Right atrium auricular region (tissue), 2 donors: ENCODE results near the gene DEPDC5. TPM values are rescaled to one million over a fixed set of nuclear protein-coding genes. Genes with fewer than 3 reads are reported as not detected.
A peak's percentile ranks its signal among the peaks of the same experiment; 100 is the strongest.

Source experiments
- DNase-seq: peaks from one replicate; pipeline ENCODE4 v3.0.0-alpha.2; 2019; ENCODE audit warnings: low spot score
- H3K27ac ChIP-seq, 2 donors: fragments of 200-600 bp; sonication (generic); 1 replicate in 1 of 2; 2 replicates in 1 of 2; pipeline ENCODE4 v1.5.1; 2016 to 2019
- H3K27me3 ChIP-seq, 2 donors: fragments of 200-600 bp; sonication (generic); one replicate each; pipeline versions ENCODE4 v1.5.1 to v1.6.0; 2017 to 2019
- H3K36me3 ChIP-seq: fragments of 200-600 bp; sonication (generic); one replicate; pipeline ENCODE4 v1.5.1; 2016
- H3K4me1 ChIP-seq, 2 donors: fragments of 200-600 bp; sonication (generic); one replicate each; pipeline versions ENCODE4 v1.5.1 to v1.6.0; 2017 to 2019
- H3K4me3 ChIP-seq, 2 donors: fragments of 200-600 bp; sonication (generic); 1 replicate in 1 of 2; 2 replicates in 1 of 2; pipeline ENCODE4 v1.5.1; 2017 to 2019; ENCODE audit warnings: mild to moderate bottlenecking in 1 of 2, moderate library complexity in 1 of 2
- H3K9me3 ChIP-seq, 2 donors: fragments of 200-600 bp; sonication (generic); one replicate each; pipeline ENCODE4 v1.5.1; 2019
- CTCF ChIP-seq, 2 donors: fragments of 200-600 bp; sonication (generic); IDR thresholded peaks; one replicate each; pipeline ENCODE4 v1.5.1; 2019; ENCODE audit warnings: antibody characterized with exemption in 2 of 2
- total RNA-seq, 2 donors: library from RNA; depleted of rRNA; stranded (reverse); fragments of >200 nt; gene quantifications; one replicate each; pipeline ENCODE4 v1.1.0, GENCODE V29; 2016

DEPDC5 gene
- total RNA-seq, 2 donors from 2014 or later: 7.0 to 8.6 TPM

GRCh38 chr22:31944700-31945442 is 191.1 kb downstream of the DEPDC5 start:
- no peak for TF ChIP-seq CTCF (IDR thresholded peaks at IDR 0.05)
- H3K27ac ChIP-seq: peak overlapping the region; percentile 96 to 97
- H3K36me3 ChIP-seq: peaks cover 8% of the 10 kb centered on the region
- H3K27me3 ChIP-seq: no peaks in the 10 kb centered on the region
- H3K4me3 ChIP-seq: peak overlapping the region; percentile 92 to 94
- H3K4me1 ChIP-seq: peaks cover 0 to 32% of the 10 kb centered on the region in 2 donors
- no peaks in the 10 kb centered on the region for H3K9me3 ChIP-seq
- DNase-seq: peak; percentile 60

GRCh38 chr22:31945443-31945855 is 191.6 kb downstream of the DEPDC5 start:
- Histone ChIP-seq H3K4me3 (peak overlapping the region; percentile 92 to 94), H3K36me3 (peaks cover 8% of the 10 kb centered on the region), H3K27ac (peak overlapping the region; percentile 96 to 97), H3K27me3 (no peaks in the 10 kb centered on the region), H3K4me1 (peaks cover 0 to 37% of the 10 kb centered on the region in 2 donors), H3K9me3 (no peaks in the 10 kb centered on the region)
- TF ChIP-seq CTCF (IDR thresholded peaks at IDR 0.05): no peak
- DNase-seq: no peak

DNA sequence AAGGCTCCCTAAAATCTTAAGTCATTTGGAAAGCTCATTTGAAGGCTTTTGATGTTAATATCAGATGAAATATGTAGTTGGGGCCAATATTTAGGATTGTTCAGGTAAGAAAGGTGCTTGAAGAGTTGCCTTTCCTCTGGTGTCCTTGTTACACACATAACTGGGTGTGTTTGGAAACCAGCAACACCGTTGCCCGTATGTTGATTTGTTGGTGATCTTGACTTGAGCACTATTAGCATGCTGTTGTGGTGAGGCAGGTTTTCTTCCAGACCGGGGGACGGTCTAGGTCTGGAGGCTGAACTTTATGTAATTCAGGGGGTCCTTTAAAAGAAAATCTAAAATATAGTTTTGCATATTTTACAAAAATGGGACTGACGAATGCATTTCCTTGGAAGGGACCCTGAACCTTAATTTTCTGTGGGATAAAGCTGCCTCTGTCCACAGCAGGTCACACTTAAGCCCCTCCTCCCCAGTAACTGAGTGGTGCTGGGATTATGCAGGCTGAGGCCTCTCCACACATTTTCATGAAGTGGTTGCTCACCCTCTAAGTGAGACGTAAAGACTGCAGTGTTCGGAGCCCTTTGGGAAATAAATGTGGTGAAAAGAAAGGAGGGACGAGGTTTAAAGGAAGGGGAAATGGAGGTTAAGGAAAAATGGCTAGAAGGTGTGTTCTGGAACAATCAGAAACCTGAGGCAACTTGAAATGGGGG is 192.3 kb downstream of the DEPDC5 start:
- H3K36me3 ChIP-seq: peaks cover 8% of the 10 kb centered on the region
- DNase-seq: no peak

GRCh38 chr22:31947296-31947695 is 193.5 kb downstream of the DEPDC5 start:
- Histone ChIP-seq H3K36me3 (peaks cover 8% of the 10 kb centered on the region), H3K27me3 (no peaks in the 10 kb centered on the region), H3K27ac (no peak overlapping the region), H3K4me1 (peaks cover 0 to 55% of the 10 kb centered on the region in 2 donors), H3K4me3 (no peak overlapping the region), H3K9me3 (no peaks in the 10 kb centered on the region)
- no peak for DNase-seq
- TF ChIP-seq CTCF (IDR thresholded peaks at IDR 0.05): peak in 1 of 2 donors; percentile 65

More for the DNA sequence above, 192.3 kb downstream of the DEPDC5 start:
- Histone ChIP-seq H3K27me3 (no peaks in the 10 kb centered on the region), H3K9me3 (no peaks in the 10 kb centered on the region), H3K4me1 (peaks cover 0 to 43% of the 10 kb centered on the region in 2 donors), H3K27ac (peak overlapping the region; percentile 96 to 97), H3K4me3 (peak overlapping the region; percentile 92 to 94)
- no peak for TF ChIP-seq CTCF (IDR thresholded peaks at IDR 0.05)

DNA sequence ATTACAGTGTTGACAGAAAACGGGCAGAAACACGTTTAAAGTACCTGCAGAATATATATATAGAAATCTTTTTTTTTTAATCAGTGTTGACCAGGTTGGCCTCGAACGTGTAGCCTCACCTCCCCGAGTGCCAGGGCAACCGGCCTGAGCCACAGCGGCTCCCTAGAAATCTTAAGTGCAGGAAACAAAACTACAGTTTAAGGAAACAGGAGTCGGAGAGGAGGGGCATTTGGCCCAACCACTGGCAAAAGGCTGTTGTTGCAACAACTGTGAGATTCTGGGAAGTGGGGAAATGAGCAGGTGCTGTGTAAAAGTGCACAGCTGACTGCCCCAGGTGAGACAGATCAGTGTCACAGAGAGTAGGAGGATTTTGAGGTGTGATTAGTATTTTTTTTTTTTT is 194.2 kb downstream of the DEPDC5 start:
- H3K4me1 ChIP-seq: peaks cover 0 to 62% of the 10 kb centered on the region in 2 donors
- no peaks in the 10 kb centered on the region for H3K9me3 ChIP-seq
- no peak overlapping the region for H3K4me3 ChIP-seq
- H3K27me3 ChIP-seq: no peaks in the 10 kb centered on the region
- H3K27ac ChIP-seq: no peak overlapping the region
- no peak for DNase-seq
- peaks cover 8% of the 10 kb centered on the region for H3K36me3 ChIP-seq
- no peak for TF ChIP-seq CTCF (IDR thresholded peaks at IDR 0.05)
